ENCODE results near the gene ADM.

DNA sequence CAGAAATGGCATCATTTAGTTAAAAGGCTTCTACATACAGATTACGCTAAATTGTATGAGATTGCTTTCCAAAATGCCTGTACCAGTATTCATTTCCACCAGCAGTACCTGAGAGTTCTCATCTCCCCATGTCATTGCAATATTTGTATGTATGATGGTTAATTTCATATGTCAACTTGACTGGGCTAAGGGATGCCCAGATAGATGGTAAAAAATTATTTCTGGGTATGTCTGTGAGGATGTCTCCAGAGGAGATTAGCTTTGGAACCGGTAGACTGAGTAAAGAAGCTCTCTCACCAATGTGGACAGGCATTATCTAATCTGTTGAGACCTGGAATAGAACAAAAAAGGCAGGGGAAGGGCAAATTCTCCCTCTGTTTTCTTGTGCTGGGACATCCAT is 6.9 kb downstream of the ADM start:
- TF ChIP-seq, protein P1, sequence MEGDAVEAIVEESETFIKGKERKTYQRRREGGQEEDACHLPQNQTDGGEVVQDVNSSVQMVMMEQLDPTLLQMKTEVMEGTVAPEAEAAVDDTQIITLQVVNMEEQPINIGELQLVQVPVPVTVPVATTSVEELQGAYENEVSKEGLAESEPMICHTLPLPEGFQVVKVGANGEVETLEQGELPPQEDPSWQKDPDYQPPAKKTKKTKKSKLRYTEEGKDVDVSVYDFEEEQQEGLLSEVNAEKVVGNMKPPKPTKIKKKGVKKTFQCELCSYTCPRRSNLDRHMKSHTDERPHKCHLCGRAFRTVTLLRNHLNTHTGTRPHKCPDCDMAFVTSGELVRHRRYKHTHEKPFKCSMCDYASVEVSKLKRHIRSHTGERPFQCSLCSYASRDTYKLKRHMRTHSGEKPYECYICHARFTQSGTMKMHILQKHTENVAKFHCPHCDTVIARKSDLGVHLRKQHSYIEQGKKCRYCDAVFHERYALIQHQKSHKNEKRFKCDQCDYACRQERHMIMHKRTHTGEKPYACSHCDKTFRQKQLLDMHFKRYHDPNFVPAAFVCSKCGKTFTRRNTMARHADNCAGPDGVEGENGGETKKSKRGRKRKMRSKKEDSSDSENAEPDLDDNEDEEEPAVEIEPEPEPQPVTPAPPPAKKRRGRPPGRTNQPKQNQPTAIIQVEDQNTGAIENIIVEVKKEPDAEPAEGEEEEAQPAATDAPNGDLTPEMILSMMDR (IDR thresholded peaks at IDR 0.05) = no peak
- TF ChIP-seq ZFX (IDR thresholded peaks at IDR 0.05; ENCODE audit: borderline replicate concordance) = no peak
